ENCODE results near the gene DLGAP1.
"Not testable (repeated sequence)": the region's sequence is repeated elsewhere in the genome, so short reads cannot be mapped to it uniquely, and the experiment has no call there.

DLGAP1 gene

DNA sequence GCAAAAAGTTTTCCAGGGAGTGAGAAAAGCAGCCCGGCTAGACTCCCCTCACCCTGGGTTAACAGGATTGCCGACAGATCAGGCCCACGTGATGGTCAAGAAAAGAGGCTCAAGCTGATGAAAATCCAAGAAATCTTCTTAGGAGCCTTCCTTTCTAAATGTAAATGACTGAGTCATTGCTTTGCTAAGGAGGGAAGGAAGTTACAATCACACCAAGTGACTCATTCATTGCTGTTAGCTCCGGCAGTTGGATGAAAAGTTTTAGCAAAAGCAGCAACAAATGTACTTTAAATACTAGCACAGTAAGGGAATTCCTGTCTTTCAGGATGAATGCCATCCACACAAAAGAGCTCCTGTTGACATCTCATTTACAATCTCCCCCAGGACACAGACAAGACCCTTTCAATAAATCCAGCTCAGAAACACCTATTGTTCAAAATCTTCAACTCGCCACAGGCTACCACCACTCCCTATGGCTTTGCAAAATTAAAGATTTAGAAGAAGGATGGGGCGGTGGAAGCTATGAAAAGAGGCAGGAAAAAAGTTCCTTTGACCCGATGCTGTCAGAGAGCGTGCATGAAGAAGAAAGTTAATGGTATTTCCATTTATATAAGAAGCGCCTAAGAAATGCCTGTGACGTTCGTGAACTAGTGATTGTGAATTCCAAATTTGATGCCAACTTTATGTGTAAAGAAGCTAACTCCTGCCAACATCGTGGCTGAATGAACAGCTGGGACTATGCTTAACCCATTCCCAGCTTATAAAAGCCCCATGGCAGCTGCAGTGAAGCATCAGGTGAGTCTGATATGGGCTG is 851.5 kb downstream of the DLGAP1 start:
- peak; percentile 93 for DNase-seq (ENCODE audit: low read depth)

DNA sequence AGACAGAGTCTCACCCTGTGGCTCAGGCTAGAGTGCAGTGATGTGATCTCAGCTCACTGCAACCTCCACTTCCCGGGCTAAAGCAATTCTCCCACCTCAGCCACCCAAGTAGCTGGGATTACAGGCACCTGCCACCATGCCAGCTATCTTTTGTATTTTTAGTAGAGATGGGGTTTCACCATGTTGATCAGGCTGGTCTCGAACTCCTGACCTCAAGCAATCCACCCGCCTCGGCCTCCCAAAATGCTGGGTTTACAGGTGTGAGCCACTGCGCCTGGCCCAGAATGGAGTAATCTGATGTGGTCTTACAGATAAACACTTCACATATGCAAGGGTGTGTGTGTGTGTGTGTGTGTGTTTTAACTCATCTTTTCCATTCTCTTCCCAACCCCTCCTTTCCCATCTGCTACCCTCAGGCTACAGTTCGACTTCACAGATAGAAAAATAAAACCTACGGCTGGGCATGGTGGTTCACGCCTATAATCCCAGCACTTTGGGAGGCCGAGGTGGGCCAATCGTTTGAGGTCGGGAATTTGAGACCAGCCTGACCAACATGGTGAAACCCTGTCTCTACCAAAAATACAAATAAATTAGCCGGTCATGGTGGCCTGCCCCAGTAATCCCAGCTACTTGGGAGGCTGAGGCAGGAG is 853.9 kb downstream of the DLGAP1 start:
- not testable (repeated sequence) for DNase-seq (ENCODE audit: low read depth)

DNA sequence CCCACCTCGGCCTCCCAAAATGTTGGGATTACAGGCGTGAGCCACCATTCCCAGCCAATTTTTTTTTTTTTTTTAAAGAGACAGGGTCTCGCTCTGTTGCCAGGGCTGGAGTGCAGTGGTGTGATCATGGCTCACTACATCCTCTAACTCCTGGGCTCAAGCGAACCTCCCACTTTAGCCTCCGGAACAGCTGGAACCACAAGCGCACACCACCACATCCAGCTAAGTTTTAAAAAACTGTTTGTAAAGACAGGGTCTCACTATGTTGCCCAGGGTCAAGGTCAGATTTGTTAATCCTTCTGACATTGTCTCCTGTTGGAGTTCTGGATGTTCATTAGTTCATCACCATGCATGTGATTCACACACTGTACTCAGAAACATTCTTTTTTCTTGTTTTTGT is 855.2 kb downstream of the DLGAP1 start:
- no peak for DNase-seq (ENCODE audit: low read depth)

DNA sequence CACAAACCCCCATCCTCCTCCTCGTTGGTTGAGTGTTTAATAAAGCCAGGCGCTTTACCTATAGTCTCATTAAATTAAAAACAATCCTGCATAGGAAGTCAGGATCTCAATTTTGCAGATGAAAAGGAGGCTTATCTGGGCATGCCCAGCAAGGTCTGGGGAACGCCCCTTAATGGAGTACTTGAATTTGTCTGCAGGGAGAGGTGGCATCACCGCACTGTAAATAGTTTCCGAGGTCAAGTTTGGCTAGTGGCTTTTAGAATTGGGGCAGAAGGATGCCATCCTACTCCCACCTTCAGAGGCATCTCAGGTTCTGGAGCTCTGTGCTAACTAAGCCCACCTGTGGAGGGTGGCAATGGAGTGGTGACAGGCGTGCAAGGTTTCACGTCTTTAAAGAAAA is 855.9 kb downstream of the DLGAP1 start:
- no peak for DNase-seq (ENCODE audit: low read depth)

DNA sequence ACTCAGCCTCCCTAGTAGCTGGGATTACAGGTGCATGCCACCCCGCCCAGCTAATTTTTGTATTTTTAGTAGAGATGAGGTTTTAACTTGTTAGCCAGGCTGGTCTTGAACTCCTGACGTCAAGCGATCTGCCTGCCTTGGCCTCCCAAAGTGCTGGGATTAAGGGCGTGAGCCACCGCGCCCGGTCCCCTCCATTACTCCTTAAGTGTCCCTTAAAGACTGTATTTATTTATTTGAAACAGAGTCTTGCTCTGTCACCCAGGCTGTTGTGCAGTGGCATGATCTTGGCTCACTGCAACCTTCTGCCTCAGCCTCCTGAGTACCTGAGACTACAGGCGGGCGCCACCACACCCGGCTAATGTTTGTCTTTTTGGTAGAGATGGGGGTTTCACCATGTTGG is 856.5 kb downstream of the DLGAP1 start:
- no peak for DNase-seq (ENCODE audit: low read depth)

DNA sequence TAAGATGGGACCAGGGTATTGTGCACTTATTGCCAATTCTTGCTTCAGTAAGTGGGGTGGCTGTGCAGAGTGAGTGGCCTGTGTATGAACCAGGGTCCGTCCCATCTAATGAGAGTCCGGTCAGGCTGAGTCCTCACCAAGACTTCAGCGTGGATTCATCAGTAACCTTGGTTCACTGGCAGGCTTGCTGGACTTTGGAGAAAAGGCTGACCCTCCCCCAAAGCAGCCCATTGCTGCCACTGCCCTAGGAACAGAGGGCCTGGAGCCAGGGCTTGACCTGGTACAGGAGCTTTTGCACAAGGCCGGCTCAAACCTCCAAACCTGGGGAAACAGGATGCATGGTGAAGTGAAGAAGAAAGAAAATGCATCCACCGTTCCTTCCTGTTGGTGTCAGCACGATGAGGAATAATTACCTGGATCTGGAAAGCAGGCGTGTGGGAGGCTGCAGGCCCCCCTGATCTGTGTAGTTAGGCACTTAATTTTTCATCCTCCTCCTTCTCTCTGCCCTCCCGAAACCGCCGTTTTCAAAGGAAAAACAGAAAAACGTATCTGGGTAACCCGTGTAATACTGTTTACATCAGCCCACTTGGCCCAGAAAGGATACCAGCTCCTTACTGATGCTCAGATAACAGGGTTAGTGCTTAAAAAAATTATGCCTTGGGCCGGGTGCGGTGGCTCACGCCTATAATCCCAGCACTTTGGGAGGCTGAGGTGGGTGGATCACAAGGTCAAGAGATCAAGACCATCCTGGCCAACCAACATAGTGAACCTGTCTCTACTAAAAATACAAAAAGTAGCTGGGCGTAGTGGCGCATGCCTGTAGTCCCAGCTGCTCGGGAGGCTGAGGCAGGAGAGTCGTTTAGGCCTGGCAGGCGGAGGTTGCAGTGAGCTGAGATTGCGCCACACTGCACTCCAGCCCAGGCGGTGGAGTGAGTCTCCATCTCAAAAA is 857.4 kb downstream of the DLGAP1 start:
- DNase-seq (ENCODE audit: low read depth): no peak

DNA sequence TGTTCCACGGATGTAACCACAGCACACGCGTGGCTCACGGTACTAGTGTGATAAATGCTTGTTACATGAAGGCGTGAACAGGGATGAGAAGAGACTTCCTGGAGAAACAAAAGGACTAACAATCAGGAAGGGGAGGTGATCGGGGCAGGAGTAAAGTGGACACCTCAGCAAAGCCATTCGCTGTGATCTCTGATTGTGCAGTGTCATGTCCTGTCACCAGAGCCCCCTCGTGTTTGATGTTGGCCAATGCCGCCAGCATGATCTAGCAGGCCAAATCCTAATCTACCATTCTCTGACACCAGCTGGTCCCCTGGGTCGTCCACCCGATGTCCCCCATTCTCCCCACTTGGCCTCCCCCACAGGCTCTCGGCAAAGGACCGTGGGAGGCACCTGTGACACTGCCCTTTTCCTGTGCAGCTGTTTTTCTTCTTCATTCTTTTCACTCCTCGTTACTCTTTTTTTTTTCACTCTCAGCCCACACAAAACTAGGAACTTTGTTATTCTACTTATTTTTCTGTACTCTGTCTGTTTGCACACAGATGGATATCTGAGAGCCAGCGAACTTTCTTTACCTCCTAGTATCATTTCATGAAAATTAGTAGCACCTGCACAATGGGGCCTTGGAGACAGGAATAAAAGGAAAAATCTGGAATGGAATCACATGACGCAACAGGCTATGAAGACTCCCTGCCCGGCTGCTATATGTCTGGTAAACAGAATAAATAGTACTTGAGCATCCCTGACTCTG is 858.3 kb downstream of the DLGAP1 start:
- DNase-seq (ENCODE audit: low read depth): no peak

DNA sequence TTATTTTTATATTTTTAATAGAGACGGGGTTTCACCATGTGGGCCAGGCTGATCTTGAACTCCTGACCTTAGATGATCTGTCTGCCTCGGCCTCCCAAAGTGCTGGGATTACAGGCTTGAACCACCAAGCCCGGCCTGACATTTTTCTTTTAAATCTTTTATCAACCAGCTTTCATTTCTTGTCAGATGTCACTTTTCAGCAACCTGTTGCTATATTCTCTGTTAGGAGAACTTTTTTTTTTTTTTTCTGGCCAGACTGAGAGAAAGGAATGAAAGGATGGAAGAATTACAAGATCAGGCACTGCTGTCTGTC is 858.8 kb downstream of the DLGAP1 start:
- no peak for DNase-seq (ENCODE audit: low read depth)

DNA sequence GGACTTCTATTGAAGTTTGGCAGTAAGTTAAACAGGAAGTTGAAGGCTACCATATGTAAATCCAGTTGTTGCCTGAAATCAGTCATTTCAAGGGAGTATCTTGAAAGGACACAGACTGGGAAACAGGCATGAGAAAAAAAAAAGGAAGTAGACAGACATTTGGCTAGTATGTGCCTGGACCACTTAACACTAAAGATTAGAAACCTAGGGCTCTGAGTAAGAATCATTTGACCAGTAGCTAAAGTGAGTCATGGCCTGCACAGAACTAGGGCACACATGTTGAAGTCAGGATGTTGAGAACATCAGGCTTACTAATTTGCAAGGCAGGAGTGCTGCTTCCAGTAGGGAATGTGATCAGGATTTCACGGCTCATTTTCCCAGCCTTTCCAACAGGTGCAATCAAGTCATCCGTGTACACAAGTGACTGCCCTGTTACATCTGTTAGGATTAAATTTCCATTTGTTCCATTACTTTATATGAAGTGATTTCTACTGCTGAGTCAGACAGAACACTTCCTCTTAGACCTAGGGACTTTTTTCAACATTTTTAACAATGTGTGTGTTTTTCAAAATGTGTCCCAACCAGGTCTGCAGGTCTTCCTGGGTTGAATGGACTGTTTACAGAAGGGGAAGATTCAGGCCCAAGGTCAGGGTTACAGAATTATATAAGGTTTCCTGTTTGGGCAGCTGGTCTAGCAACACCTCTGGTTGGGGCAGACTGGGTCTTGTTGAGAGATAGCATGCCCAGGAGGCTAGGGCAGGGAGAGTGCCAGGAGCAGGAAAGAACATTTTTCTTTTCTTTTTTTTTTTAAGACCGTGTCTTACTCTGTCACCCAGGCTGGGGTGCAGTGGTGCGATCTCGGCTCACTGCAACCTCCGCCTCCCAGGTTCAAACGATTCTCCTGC is 859.5 kb downstream of the DLGAP1 start:
- DNase-seq (ENCODE audit: low read depth): peak; percentile 77

DNA sequence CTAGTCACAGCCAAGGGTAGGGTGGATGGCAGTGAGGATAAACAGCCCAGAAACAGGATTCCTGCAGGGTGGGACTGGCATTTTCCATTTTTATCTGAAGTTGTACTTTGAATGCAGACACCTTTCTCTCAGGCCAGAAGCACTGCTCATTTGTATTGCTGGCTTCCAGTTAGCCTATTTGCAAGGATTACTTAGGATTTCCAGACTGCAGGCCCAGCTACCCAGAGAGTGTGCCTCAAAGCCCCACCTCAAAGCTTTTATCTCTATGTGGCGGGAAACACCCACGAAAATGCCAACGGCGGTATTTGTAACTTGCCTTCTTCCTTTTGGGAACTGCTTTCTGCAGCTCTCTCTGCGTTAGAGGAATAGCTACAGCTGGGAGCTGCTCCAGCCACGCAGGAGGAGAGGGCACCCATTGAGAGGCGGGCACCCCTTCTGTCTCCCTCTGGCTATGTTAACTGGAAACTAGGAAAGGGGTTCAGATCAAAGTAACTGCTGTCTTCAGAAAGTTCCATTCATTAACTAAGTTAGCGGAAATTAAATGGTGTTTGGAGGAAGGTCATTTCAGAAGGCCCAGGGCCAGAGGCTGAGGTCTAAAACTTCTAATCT is 860.2 kb downstream of the DLGAP1 start:
- no peak for DNase-seq (ENCODE audit: low read depth)

DNA sequence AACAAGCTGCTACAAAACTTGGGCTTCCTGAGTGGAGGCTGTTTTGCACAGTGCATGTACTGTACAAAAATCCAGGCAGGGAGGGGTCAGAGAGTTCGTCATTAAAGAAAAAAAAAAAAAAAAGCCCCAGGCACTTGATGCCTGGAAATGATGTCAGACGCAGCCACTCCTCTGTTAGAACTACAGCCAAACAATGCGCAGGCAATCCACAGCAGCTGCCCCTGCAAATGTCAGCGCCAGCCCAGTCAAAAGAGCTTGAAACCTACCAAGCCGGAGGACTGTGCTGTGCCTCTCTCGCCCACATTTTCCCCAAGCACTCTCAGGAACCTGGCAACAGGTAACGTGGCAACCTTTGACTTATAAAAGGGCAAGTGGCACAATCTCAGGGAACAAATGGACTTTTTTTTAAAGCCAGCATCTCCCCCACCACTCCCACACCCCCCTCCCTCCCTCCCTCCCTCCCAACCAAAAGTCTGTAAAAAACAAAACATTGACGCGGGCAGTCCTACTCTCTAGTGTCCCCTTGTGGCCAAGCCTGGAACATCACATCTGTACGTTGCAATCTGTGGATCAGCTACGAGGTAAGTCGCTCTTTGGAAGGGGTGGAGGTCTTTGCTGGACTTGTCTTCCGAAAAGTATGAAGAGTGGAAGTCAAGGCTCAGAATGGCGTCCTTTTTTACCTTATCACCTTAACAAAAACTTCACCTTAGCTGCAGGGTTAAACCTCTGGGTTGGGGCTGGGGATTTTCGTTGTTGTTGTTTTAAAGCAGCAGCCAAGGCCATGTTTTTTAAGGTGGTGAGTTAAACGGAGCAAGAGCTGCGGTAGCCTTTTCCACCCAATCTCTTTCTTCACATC is 861.0 kb downstream of the DLGAP1 start:
- DNase-seq (ENCODE audit: low read depth): peak; percentile 85

DNA sequence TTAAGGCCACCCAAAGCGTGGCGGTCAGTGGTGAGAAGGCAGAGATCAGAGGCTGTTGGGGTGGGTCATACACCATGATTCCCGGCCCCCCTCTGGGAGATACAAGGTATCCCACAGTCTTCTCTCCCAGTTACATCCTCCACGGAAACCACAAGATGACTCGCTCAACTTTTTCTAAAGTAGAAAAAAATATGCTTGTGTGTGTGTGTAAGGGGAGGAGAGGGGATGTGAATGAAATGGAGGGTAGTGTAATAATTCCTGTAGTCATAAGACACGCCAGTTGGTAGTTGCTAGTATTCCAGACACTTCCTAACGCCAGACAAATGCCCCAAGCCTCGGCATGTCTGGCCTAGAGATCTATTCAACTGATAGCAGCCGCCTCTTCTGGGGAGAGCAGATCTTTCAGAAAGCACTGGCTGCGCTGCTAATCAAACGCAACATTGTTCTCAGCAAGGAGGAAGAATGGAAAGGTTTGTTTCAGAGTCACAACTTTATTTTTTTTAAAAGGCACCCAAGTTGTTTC is 861.7 kb downstream of the DLGAP1 start:
- no peak for DNase-seq (ENCODE audit: low read depth)

DNA sequence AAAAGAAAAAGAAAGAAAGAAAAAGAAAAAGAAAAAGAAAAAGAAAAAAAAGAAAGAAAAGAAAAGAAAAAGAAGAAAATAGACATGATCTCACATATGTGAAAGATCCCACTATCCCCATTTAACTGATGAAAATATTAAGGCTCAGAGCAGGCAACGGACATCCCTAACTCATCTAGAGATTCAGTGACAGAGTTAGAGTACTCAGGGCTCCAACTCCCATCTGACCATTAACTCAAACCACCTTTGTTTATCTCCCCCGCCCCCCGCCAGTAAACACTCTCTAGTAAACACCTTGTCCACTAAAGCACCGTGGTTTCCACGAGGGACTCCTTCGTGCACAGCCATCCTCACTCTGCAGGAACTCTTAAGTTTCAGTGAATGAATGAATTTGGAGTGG is 862.2 kb downstream of the DLGAP1 start:
- no peak for DNase-seq (ENCODE audit: low read depth)

DNA sequence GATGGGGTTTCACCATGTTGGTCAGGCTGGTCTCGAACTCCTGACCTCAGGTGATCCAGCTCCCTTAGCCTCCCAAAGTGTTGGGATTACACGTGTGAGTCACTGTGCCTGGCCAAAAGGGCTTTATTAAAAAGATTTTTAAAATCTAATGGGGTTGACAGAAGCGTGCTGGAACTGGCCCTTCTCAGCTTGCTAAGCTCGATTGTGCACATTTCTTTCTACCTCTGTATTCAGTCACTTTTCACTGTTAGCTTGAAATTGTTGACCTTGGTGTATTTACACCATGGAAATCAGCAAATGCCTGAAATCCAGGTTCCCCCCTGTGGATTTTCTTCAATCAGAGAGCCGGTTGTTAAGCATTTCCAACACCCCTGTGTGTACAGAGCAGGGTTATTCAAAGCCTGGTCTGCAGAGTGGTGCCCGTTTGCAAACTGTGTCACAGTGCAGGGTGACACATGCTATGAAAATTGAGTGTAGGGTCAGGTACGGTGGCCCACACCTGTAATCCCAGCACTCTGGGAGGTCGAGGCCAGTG is 864.9 kb downstream of the DLGAP1 start:
- DNase-seq (ENCODE audit: low read depth): no peak

DNA sequence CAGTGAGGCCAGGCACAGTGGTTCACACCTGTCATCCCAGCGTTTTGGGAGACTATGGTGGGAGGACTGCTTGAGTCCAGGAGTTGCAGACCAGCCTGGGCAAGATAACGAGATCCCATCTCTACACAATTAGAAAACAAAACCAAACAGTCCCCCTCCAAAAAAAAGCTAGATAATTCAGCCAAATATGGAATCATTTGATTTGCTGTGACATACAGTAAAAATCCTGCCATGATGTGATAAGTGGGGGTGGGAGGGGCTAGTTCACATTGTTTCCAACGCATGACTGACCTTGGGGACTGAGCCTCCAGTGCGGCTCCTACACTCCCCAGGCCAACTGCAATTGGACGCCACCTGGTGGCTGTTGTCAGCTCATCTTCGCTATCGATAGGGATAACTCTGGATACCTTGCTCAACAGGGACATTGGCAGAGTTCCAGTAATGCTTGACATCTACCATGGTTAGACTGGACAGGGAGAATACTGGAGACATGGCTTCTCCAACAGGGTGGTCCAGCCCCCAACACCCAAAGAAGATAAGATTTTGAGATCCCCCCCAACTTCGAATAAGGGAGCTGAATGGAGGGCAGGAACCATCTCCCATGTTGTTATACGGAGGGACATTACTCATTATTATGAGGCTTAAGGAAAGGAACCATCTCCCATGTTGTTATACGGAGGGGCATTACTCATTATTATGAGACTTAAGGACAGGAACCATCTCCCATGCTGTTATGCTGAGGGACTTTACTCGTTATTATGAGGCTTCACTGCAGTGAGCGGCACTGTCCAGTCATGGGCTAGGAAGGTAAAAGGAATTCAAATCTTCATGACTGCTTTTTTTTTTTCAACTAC is 869.2 kb downstream of the DLGAP1 start:
- peak; percentile 46 for DNase-seq (ENCODE audit: low read depth)

DNA sequence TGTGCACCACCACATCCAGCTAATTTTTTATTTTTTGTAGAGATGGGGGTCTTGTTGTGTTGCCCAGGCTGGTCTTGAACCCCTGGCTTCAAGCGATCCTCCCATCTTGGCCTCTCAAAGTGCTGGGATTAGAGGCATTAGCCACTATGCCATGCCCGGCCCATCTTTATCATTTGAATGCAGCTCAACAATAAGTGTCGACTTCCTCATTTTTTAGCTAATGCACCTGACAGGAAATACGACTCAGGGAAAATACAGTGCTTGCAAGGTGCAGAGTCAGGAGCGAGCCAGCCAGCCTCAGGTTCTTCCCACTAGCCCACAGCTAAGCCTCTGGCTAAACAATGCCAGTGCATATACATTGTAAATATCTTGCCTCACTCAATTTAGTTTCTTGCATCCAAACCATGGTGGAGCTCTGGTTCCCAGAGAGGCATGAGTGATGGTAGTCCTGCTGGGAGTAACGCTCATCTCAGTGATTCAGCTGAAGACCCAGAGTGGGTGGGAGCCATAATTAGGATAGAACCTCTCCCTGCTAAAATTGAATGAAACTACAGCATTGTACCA is 870.1 kb downstream of the DLGAP1 start:
- no peak for DNase-seq (ENCODE audit: low read depth)

DNA sequence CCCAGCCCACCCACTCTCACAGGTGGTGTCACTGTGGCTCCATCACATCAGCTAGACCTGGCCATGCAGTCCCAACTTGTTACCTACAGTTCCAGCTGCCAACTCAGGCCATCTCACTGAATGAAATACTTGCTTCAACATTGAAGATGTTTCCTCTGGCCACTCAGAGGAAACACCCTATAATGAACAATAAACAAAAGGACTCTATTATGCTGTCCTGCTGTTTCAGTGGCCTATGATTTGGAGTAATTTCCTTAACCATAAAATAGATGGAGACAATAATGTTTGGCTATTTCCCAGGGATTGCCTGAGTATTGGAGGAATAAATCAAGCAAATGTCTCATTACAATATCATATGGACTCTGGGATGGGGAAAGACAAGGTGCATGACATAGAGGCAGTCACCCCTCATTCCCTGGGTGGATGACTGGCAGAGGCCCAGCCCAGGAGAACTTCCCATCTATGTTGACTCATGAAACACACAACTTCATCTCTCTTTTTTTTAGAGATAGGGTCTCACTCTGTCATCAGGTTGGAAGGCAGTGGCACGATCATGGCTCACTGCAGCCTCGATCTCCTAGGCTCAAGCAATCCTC is 870.7 kb downstream of the DLGAP1 start:
- no peak for DNase-seq (ENCODE audit: low read depth)
